ENCODE measurements around the gene ZNF430.

The ZNF430 gene

DNA sequence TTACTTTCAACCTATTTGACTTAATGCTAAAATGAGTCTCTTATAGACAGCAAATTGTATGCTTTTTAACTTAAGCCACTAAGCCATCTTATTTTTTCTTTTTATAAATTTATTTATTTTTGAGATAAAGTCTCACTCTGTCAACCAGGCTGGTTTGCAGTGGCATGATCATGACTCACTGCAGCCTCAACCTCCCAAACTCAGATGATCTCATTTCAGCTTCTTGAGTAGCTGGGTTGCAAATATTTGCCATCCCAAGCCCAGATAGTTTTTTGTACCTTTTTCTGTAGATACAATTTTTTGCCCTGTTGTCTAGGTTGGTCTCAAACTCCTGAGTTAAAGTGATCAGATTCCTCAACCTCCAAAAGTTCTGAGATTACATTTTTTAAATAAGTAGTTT, 88.7 kb downstream of the ZNF430 start:
- Histone ChIP-seq H3K79me2 (ENCODE audit: insufficient read depth, low read length) (0 out of 2 replicates have a peak, but pooled peaks cover 4% of the 10 kb centered on the region), H3K27me3 (ENCODE audit: insufficient read depth, low read length) (no peaks in the 10 kb centered on the region), H3K27ac (ENCODE audit: low read depth, low read length, poor library complexity, severe bottlenecking) (no peak overlapping the region), H2AFZ (ENCODE audit: low read length) (no peak overlapping the region), H4K20me1 (ENCODE audit: insufficient read depth, low read length) (no peaks in the 10 kb centered on the region), H3F3A (ENCODE audit: insufficient read depth, low read length) (no peaks in the 10 kb centered on the region), H3K9me3 (ENCODE audit: low read length) (no peaks in the 10 kb centered on the region), H3K36me3 (ENCODE audit: insufficient read depth, low read length) (peaks cover 62% of the 10 kb centered on the region), H3K4me3 (ENCODE audit: low read depth, low read length, poor library complexity, severe bottlenecking) (no peak overlapping the region), H3K9me2 (ENCODE audit: low read depth, low read length) (no peaks in the 10 kb centered on the region), H3K4me1 (ENCODE audit: insufficient read depth, low read length, severe bottlenecking) (no peaks in the 10 kb centered on the region), H3K9ac (ENCODE audit: low read length) (no peak overlapping the region), H3K4me2 (ENCODE audit: low read length) (no peak overlapping the region)
- TF ChIP-seq EZH2 (IDR thresholded peaks at IDR 0.05; ENCODE audit: borderline replicate concordance, low read length) (no peak), CTCF (IDR thresholded peaks at IDR 0.05; ENCODE audit: low read length) (no peak)
